K562 (cell line): Measurements from ENCODE around the gene ORMDL3. TPM values are rescaled to one million over a fixed set of nuclear protein-coding genes. Genes with fewer than 3 reads are reported as not detected.
A peak's percentile ranks its signal among the peaks of the same experiment; 100 is the strongest.

Experiments
- ARID4B ChIP-seq: sonication (generic); formaldehyde crosslinking; IDR thresholded peaks from 2 replicates; pipeline ENCODE4 v1.8.0; 2022; ENCODE audit warnings: mild to moderate bottlenecking, missing genetic modification reagents
- ATF1 ChIP-seq, 2 experiments: fragments of 450-650 bp in 1 of 2; IDR thresholded peaks; 2 replicates each; pipeline ENCODE4 v1.6.1; 2016; ENCODE audit warnings: missing compliant biosample characterization in 1 of 2, missing genetic modification characterization in 1 of 2
- HNRNPL ChIP-seq: fragments of 200-400 bp; formaldehyde crosslinking; IDR thresholded peaks from 2 replicates; pipeline ENCODE4 v1.6.1; 2017; ENCODE audit warnings: low read depth, mild to moderate bottlenecking, low read length
- L3MBTL2 ChIP-seq: fragments of 450-650 bp; IDR thresholded peaks from 2 replicates; pipeline ENCODE4 v1.6.1; 2016; ENCODE audit warnings: mild to moderate bottlenecking, moderate library complexity
- MAFK ChIP-seq: IDR thresholded peaks from 2 replicates; pipeline ENCODE4 v1.6.1; 2011; ENCODE audit warnings: low read length, improper control_type of control experiment
- SMARCA5 ChIP-seq: fragments of 450-650 bp; IDR thresholded peaks from 2 replicates; pipeline ENCODE4 v1.6.1; 2016
- SNIP1 ChIP-seq: fragments of 450-650 bp; IDR thresholded peaks from 2 replicates; pipeline ENCODE4 v1.7.1; 2017; ENCODE audit warnings: low read depth, mild to moderate bottlenecking
- SNRNP70 ChIP-seq: fragments of 200-400 bp; formaldehyde crosslinking; optimal IDR thresholded peaks from 2 replicates; pipeline ENCODE3; 2017; ENCODE audit warnings: low read depth, low read length
- TGIF2 ChIP-seq: sonication (generic); formaldehyde crosslinking; IDR thresholded peaks from 2 replicates; pipeline ENCODE4 v1.8.1; 2022; ENCODE audit warnings: mild to moderate bottlenecking, missing genetic modification reagents, moderate library complexity
- XRCC3 ChIP-seq: fragments of 450-650 bp; IDR thresholded peaks from 2 replicates; pipeline ENCODE4 v1.6.1; 2017; ENCODE audit warnings: mild to moderate bottlenecking, moderate library complexity
- ZBTB8A ChIP-seq: fragments of 450-650 bp; IDR thresholded peaks from 2 replicates; pipeline ENCODE4 v1.6.1; 2018; ENCODE audit warnings: mild to moderate bottlenecking, moderate library complexity; ENCODE audit not compliant: partially characterized antibody
- ZFP91 ChIP-seq: sonication (generic); formaldehyde crosslinking; IDR thresholded peaks from 2 replicates; pipeline ENCODE4 v1.8.0; 2022; ENCODE audit warnings: mild to moderate bottlenecking, missing genetic modification reagents
- ZNF354B ChIP-seq: fragments of 250-450 bp; sonication (Bioruptor Pico); IDR thresholded peaks from 2 replicates; pipeline ENCODE4 v1.4.0; 2020
- ZNF79 ChIP-seq: fragments of 250-450 bp; sonication (Bioruptor Pico); IDR thresholded peaks from 2 replicates; pipeline ENCODE4 v1.4.0; 2020; ENCODE audit warnings: low read depth, mild to moderate bottlenecking, moderate library complexity
- polyA plus RNA-seq, 8 experiments: library from polyadenylated mRNA; depleted of rRNA in 4 of 8; stranded (reverse) in 5 of 8; unstranded in 3 of 8; fragments of >200 nt; fragmentation: Nextera tagmentation in 2 of 8; fragmentation: Illumina TruSeq in 1 of 8; extraction: Ambion mirVana in 2 of 8; extraction: Trizol in 1 of 8; gene quantifications; 2 replicates each; pipeline versions ENCODE4 v1.2.1 to v1.2.3, GENCODE V29; 2011 to 2014; ENCODE audit warnings: inconsistent platforms in 1 of 8, missing spikeins in 1 of 8
- total RNA-seq, 7 experiments: library from RNA; depleted of rRNA in 6 of 7; stranded (reverse); fragments of >200 nt in 6 of 7; fragmentation: Illumina TruSeq in 2 of 7; extraction: Trizol in 2 of 7; gene quantifications; 2 replicates each; pipeline versions ENCODE4 v1.2.1 to v1.2.3, GENCODE V29; 2011 to 2021; ENCODE audit warnings: low replicate concordance in 1 of 7
- TF ChIP-seq, protein P1 (sequence below): sonication (generic); formaldehyde crosslinking; IDR thresholded peaks from 2 replicates; pipeline ENCODE4 v1.4.0; 2020; ENCODE audit warnings: mild to moderate bottlenecking, missing genetic modification reagents
- TF ChIP-seq, protein P2 (sequence below): fragments of 450-650 bp; IDR thresholded peaks from one replicate; pipeline ENCODE4 v1.6.1; 2018; ENCODE audit warnings: mild to moderate bottlenecking, moderate library complexity; ENCODE audit not compliant: partially characterized antibody
- TF ChIP-seq, protein P3 (sequence below): fragments of 250-450 bp; sonication (Bioruptor Pico); IDR thresholded peaks from 2 replicates; pipeline ENCODE4 v1.5.1; 2021; ENCODE audit warnings: mild to moderate bottlenecking

ORMDL3 gene
- total and polyA plus RNA-seq, 9 of the 15 experiments (the other 6 are each of a cell fraction or from before 2014, with no cell fraction given): 2.7 to 57.4 (median 27.1) TPM

DNA sequence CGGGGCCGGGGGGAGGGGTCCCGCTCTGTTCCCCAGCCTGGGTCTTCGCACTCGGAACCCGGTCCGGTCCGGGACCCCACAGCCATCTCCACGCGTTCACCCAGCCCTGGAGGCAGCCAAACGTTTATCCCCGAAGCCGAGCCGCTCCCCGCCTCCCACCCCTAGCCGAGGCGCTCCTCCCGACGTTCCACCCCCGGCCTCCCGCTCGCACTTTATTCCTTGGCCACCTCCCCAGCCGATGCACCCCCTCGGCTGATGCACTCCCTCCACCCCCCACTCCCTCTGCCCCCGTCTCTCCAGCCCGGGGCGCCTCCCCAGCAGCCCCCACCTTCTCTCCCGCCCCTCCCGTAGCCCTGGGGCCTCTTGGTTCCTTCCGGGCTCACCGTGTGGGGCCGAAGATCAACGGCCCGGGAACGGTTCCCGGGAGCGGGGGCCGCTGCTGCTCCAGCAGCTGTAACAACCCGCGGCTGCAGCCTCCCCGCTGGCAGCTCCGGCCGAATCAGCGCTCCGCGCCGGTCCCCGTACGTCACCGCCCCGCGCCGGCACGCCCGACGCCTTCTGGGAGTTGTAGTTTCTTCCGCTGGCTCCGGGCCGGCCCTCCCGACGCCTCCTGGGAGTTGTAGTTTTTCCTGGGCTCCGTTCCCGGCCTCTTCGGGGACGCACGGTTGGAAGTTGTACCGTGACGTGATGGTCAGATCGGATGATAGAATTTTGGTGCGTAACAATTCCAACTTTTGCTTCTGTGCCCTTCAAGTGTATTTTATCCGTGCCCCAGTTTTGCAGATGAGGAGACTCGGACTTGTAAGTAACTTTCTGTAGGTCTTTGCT is at the start of gene ORMDL3, which contains the start of gene LRRC3C (continued):
- TF ChIP-seq ATF1 (CRISPR knock-in tag; IDR thresholded peaks at IDR 0.05): peak; percentile 97
- peak; percentile 100 for TF ChIP-seq ATF1 (tag; IDR thresholded peaks at IDR 0.05)
- no peak for TF ChIP-seq ZFP91
- TF ChIP-seq HNRNPL: no peak
- TF ChIP-seq SNIP1: no peak
- no peak for TF ChIP-seq SMARCA5
- TF ChIP-seq ARID4B (CRISPR knock-in tag): peak; percentile 55; the same call in 1 of the 2 replicates
- TF ChIP-seq MAFK: no peak
- TF ChIP-seq TGIF2 (CRISPR knock-in tag): no peak
- no peak for TF ChIP-seq XRCC3
- TF ChIP-seq, protein P1, sequence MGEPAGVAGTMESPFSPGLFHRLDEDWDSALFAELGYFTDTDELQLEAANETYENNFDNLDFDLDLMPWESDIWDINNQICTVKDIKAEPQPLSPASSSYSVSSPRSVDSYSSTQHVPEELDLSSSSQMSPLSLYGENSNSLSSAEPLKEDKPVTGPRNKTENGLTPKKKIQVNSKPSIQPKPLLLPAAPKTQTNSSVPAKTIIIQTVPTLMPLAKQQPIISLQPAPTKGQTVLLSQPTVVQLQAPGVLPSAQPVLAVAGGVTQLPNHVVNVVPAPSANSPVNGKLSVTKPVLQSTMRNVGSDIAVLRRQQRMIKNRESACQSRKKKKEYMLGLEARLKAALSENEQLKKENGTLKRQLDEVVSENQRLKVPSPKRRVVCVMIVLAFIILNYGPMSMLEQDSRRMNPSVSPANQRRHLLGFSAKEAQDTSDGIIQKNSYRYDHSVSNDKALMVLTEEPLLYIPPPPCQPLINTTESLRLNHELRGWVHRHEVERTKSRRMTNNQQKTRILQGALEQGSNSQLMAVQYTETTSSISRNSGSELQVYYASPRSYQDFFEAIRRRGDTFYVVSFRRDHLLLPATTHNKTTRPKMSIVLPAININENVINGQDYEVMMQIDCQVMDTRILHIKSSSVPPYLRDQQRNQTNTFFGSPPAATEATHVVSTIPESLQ: no peak
- TF ChIP-seq, protein P2, sequence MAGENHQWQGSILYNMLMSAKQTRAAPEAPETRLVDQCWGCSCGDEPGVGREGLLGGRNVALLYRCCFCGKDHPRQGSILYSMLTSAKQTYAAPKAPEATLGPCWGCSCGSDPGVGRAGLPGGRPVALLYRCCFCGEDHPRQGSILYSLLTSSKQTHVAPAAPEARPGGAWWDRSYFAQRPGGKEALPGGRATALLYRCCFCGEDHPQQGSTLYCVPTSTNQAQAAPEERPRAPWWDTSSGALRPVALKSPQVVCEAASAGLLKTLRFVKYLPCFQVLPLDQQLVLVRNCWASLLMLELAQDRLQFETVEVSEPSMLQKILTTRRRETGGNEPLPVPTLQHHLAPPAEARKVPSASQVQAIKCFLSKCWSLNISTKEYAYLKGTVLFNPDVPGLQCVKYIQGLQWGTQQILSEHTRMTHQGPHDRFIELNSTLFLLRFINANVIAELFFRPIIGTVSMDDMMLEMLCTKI: no peak
- TF ChIP-seq L3MBTL2: no peak
- no peak for TF ChIP-seq ZNF354B (CRISPR knock-in tag)
- TF ChIP-seq, protein P3, sequence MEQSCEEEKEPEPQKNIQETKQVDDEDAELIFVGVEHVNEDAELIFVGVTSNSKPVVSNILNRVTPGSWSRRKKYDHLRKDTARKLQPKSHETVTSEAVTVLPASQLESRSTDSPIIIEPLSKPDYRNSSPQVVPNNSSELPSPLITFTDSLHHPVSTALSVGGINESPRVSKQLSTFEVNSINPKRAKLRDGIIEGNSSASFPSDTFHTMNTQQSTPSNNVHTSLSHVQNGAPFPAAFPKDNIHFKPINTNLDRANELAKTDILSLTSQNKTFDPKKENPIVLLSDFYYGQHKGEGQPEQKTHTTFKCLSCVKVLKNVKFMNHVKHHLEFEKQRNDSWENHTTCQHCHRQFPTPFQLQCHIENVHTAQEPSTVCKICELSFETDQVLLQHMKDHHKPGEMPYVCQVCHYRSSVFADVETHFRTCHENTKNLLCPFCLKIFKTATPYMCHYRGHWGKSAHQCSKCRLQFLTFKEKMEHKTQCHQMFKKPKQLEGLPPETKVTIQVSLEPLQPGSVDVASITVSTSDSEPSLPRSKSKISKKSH (CRISPR knock-in tag): no peak
- no peak for TF ChIP-seq ZNF79 (CRISPR knock-in tag)
- no peak for TF ChIP-seq ZBTB8A
- TF ChIP-seq SNRNP70: no peak
